GM12891 (cell line): Measurements from ENCODE around the gene POM121L2.

Experiments
- DNase-seq: peaks from one replicate; pipeline ENCODE4 v3.0.0; 2011; ENCODE audit warnings: low spot score; ENCODE audit not compliant: insufficient read length
- FAIRE-seq: peaks from 2 replicates; lab custom pipeline; 2011; peaks lifted over from hg19 to GRCh38; lab: Jason Lieb, UNC
- PAX5 ChIP-seq: IDR thresholded peaks from 2 replicates; pipeline ENCODE4 v1.6.1; 2011; ENCODE audit warnings: low read length, moderate library complexity, mild to moderate bottlenecking; ENCODE audit not compliant: insufficient read depth, severe bottlenecking
- POLR2A ChIP-seq: IDR thresholded peaks from 2 replicates; pipeline ENCODE4 v1.6.1; 2011; ENCODE audit warnings: low read depth, low read length, control low read depth
- POLR2AphosphoS5 ChIP-seq: IDR thresholded peaks from 2 replicates; pipeline ENCODE4 v1.6.1; 2011; ENCODE audit warnings: low read depth, low read length, control low read depth
- POU2F2 ChIP-seq: IDR thresholded peaks from 2 replicates; pipeline ENCODE4 v1.6.1; 2011; ENCODE audit warnings: low read depth, mild to moderate bottlenecking, control low read depth, low read length, moderate library complexity
- SPI1 ChIP-seq: IDR thresholded peaks from 2 replicates; pipeline ENCODE4 v1.6.1; 2011; ENCODE audit warnings: low read depth, low read length, control low read depth
- TAF1 ChIP-seq: IDR thresholded peaks from 2 replicates; pipeline ENCODE4 v1.6.1; 2011; ENCODE audit warnings: low read depth, low read length, control low read depth

The POM121L2 gene

GRCh38 chr6:27295301-27296079 lies 16.6 kb downstream of the POM121L2 start:
- no peak for TF ChIP-seq PAX5
- TF ChIP-seq TAF1: no peak
- no peak for TF ChIP-seq POLR2AphosphoS5
- no peak for TF ChIP-seq POLR2A
- FAIRE-seq (no peak), DNase-seq (no peak)

GRCh38 chr6:27294409-27294808 lies 17.7 kb downstream of the POM121L2 start:
- no peak for TF ChIP-seq SPI1
- no peak for TF ChIP-seq POU2F2
- TF ChIP-seq PAX5: no peak
- FAIRE-seq: no peak
- DNase-seq: no peak

GRCh38 chr6:27293436-27294098 lies 18.5 kb downstream of the POM121L2 start:
- DNase-seq (no peak), FAIRE-seq (no peak)
- TF ChIP-seq SPI1 (no peak), TAF1 (no peak), PAX5 (no peak), POLR2AphosphoS5 (no peak), POLR2A (no peak), POU2F2 (no peak)

DNA sequence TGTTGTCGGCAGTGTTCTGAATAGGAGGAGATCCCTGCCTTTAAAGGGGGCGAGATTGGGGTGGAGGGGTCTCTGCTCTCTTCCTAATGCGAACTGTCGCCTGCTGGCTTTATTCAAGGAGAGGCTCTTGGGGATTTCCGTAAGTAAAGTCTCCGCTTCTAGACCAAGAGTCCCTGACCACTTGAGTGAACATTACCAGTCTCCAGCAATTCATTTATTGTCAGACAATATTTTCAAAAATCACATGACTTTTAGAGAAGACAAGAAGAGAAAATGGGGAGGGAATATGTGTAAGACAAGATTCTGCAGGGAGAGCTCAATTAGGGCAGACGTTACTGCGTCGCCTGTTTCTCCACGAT lies 21.2 kb downstream of the POM121L2 start:
- FAIRE-seq (no peak), DNase-seq (no peak)
- no peak for TF ChIP-seq TAF1
- TF ChIP-seq POLR2AphosphoS5: no peak
- no peak for TF ChIP-seq POU2F2
- TF ChIP-seq POLR2A: no peak
- TF ChIP-seq SPI1: no peak

GRCh38 chr6:27290065-27290849 lies 21.8 kb downstream of the POM121L2 start:
- DNase-seq: no peak
- TF ChIP-seq POU2F2: no peak
- no peak for TF ChIP-seq TAF1
- no peak for TF ChIP-seq POLR2AphosphoS5
- TF ChIP-seq SPI1: no peak
- TF ChIP-seq PAX5: no peak
- no peak for TF ChIP-seq POLR2A
- no peak for FAIRE-seq

- no peak for FAIRE-seq
- no peak for DNase-seq
- TF ChIP-seq POU2F2 (no peak), POLR2AphosphoS5 (no peak), PAX5 (no peak), TAF1 (no peak), SPI1 (no peak), POLR2A (no peak)
Measured at GRCh38 chr6:27288136-27289044, 23.7 kb downstream of the POM121L2 start.

- FAIRE-seq (no peak), DNase-seq (no peak)
- TF ChIP-seq PAX5: no peak
- no peak for TF ChIP-seq POLR2AphosphoS5
- no peak for TF ChIP-seq POU2F2
- no peak for TF ChIP-seq TAF1
- no peak for TF ChIP-seq POLR2A
- no peak for TF ChIP-seq SPI1
Measured at GRCh38 chr6:27287751-27288135, 24.3 kb downstream of the POM121L2 start.

DNA sequence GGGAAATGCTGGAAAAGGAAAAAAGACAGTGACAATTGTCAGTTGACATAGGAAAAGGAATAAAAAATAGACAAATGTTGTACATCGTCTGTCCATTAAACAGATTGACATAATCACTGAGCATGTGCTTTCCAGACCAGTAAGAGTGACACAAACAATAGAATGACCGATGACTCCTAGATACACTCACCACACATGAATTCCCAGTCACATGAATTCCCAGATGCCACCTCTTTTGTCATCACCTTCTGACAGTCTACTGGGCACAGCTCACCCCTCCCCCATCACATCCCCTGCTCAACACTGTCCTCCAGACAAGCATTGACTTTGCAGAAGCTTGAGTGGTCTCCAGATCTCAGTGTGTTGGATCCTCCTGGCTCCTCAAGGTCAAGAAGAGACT lies 25.9 kb downstream of the POM121L2 start:
- FAIRE-seq (no peak), DNase-seq (no peak)
- TF ChIP-seq PAX5: no peak
- no peak for TF ChIP-seq POLR2AphosphoS5
- no peak for TF ChIP-seq POU2F2
- TF ChIP-seq POLR2A: no peak

DNA sequence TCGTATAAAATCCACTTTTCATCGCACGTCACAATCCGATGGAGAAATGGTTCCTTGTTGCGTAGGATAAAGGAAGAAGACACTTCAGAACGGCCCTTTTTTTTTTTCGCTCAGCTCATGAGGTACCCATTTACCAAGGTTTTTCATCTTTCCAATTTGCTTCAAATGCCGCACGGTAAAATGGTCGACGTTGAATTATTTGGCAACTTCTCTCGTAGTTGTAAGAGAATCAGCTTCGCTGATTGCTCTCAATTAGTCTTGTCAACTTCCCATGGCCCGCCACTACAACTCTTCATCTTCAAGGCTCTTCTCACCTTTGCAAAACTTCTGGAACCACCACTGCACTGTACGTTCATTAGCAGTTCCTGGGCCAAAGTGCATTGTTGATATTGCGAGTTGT lies 28.8 kb downstream of the POM121L2 start:
- FAIRE-seq: no peak
- no peak for TF ChIP-seq PAX5
- no peak for TF ChIP-seq POLR2A
- DNase-seq: no peak

GRCh38 chr6:27281569-27281968 lies 30.5 kb downstream of the POM121L2 start:
- TF ChIP-seq POU2F2: no peak
- no peak for TF ChIP-seq POLR2AphosphoS5
- TF ChIP-seq POLR2A: no peak
- no peak for TF ChIP-seq PAX5
- no peak for TF ChIP-seq SPI1
- no peak for TF ChIP-seq TAF1
- no peak for FAIRE-seq
- DNase-seq: no peak
